CD4-positive, alpha-beta T cell treated with Interleukin-2 at 100 ng/mL for 4 hours (primary cell): ENCODE results near the gene KCNJ5.

Experiments
- DNase-seq: peaks from one replicate; pipeline ENCODE4 v3.0.0-alpha.2; 2020; ENCODE audit warnings: low spot score

The KCNJ5 gene

GRCh38 chr11:128933481-128934178 is 42.5 kb downstream of the KCNJ5 start:
- no peak for DNase-seq

DNA sequence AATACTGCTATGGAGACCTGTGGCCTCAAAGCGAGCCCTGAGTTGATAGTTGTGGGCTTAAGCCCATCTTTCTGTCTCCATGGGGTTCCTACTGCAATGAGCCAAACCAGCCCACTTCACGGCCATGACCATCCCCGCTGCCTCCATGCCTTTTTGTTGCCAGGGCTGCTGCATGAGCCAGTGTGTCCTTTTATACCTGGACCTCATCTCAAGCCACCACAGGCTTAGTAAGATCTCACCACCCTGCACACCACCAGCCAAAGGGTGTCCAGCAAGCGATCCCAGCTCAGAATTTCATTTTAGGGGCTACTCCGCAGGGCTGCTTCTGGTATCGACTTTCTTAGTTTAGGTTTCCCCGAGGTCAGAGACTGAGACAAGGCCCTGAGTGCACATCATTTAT is 43.2 kb downstream of the KCNJ5 start:
- no peak for DNase-seq

DNA sequence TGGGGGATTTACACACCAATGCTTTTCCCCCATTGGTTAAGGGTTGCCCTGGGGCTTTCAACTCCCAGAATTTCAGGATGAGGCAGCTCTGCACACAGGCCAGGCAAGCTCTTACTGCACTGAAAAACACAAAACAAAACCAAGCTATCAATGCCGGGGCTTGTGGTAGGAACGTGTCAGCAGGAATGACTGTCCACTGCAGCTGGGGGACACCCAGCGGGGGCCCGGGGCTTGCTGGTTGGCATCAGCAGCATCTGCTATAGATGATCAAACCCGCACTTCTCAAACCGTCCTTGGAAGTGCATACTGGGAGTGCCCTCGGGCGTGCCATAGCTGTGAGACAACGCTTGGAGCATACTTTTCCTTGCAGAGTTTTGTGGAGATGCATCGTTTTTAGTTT is 43.8 kb downstream of the KCNJ5 start:
- DNase-seq = no peak

GRCh38 chr11:128936606-128937251 is 45.6 kb downstream of the KCNJ5 start:
- no peak for DNase-seq

GRCh38 chr11:128937480-128937879 is 46.3 kb downstream of the KCNJ5 start:
- no peak for DNase-seq

DNA sequence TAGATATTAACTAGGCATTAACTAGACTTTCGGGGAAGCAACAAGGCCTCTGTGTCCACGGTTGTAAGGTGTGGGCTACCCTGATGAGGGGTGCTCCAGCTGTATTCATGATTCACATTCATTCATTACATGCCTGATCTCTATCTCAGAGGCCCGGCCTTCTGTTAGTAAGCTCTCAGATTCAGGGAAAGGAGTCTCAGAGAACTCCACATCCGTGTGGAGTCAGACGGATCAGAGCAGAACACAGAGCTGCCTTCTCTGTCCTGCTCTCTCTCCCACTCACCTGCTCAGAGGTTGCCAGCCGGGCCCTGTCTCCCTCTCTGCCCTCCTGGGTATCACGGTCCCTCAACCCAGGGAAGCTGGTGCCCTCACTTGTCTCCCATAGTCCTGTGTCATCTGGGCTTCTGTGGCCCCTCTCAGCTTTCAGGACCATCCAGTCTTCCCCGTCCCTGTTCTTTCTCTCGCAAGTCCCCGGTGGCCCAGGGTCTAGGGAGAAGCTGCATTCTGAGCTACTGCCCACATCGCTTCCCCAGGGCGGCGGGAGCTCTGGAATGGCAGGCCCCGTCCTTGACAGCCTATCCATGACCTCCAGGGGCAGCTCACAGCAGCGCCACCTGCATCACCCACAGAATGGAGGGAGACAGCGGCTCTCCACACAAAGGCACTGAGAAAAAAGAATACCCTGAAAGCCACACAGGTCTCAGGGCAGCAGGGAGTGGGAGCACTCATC is 47.2 kb downstream of the KCNJ5 start:
- no peak for DNase-seq

DNA sequence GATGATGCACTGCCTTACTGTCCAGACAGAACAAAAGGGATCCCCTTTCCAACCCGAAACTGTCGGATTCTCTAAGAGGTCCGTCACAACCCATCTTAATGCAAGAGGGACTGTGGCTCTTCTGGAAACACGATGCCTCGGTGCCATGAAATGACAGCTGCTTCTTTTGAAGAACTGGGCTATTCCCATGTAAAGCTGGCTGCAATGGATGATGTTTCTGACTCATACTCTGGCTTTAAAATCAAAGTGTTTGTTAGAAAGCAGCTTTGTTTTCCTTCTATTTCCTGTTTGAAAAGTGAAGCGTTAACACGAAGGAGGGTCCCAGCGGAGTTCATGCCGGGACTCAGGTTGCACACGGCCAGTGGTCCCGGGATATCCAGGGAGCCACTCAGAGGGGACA is 48.4 kb downstream of the KCNJ5 start:
- DNase-seq = no peak

GRCh38 chr11:128940156-128940555 is 49.0 kb downstream of the KCNJ5 start:
- no peak for DNase-seq

- no peak for DNase-seq
Measured at GRCh38 chr11:128940603-128941002, 49.4 kb downstream of the KCNJ5 start.

- no peak for DNase-seq
Measured at GRCh38 chr11:128941110-128941509, 50.0 kb downstream of the KCNJ5 start.

DNA sequence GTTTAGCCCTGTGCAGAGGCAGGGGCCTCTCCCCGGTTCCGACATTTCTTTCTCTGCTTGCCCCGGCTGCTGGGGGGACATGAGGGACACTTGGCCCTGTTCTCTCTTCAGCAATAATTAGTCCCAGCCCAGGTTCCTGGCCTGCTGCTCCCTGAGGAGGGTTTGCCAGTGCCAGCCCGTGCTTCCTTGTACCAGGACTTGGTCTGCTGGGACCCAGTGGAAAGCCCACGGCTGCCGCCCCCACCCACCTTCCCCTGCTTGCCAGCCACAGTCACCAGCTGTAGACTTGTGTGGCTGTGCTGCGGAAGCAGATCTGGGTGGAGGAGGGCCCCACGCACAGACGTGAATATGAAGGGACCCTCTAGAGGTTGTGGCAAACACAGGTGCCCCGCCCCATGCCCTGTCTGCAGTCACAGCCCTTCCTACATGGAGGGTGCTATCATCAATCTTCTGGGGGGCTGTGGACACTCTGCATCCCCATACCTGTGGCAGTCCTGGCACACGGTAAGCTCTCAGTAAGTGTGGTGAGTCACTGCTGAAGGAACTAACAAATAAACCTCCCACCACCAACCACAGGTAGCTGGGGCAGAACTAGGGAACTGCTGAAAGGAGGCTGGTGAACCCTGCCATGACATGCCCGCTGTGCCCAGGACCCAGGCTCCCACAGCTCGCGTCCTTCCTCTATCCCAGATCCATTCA is 50.6 kb downstream of the KCNJ5 start:
- DNase-seq = no peak

DNA sequence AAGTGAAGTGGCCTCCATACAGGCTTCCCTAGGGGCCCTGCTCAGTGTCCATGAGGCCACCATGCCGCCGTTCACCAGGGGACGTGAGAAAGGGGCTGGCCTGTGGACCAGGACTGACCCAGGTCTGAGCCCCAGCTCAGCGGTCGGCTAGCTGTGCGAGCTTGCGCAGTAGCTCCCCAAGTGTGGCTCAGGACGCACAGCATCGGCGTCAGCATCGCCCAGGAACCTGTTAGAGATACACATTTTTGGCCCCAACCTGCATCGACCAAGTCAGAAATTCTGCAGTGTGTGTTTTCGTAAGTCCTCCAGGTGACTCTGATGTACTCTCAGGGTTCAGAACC is 51.1 kb downstream of the KCNJ5 start:
- DNase-seq = no peak

DNA sequence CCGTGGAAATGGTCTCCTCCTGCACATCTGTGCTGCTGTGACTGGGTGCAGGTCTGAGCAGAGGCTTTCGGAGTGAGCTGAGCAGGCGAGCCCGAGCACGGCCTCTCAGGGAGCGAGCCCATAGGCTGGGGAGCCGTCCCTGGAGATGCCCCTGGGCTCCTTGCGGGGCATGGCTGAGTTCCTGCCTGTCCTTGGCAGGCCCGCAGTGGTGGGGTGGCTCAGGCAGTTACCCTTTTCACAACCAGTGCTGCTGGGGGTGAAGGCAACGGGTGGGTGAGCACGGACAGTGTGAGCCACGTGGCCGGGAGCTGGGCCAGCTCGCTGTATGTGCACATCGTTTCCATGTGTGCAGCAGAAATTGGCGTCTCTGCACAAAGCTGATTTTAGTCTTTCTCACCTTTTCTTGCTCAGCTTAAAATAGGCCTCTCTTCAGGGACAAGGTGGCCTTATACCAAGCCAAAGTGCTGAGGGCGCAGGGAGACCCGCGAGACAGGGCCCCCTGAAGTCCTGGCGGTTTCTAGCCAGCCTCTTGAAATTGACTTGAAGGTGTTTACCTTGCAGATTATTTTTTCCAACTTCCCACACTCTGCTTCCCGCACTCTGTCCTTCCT is 51.8 kb downstream of the KCNJ5 start, which contains the start of gene TP53AIP1:
TP53AIP1 (minus strand) TSS at position 55 of the 611 bp plus-strand sequence. CDS start 5,053 bp downstream, outside the sequence.
- DNase-seq = no peak

DNA sequence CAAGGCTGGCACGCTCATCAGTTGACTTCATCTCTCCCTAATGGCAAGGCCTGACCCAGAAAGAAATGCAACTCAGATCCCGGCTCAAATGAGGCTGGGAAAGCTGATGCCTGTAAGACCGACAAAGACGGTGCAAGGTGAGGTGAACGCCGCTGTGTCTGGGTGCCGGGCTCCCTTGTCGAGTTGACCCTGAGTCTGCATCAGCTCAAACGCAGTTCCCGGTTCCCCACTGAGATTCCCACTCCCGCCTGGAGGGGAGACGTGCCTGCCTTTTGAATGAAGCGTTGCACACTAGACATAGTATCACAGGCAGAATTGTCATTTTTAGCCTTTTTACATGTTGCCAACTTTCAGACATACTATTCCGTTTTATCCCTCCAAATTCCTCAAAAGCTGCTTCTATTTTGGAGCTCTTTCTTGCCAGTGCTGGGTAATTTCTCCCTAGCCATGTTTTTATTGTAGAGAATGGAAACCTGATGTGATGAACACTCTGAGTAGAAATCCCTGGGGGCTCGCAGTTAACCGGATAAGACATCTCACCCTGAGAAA is 52.3 kb downstream of the KCNJ5 start:
- no peak for DNase-seq

- no peak for DNase-seq
Measured at GRCh38 chr11:128946648-128947047, 55.5 kb downstream of the KCNJ5 start.

- no peak for DNase-seq
Measured at GRCh38 chr11:128947773-128948172, 56.6 kb downstream of the KCNJ5 start.

- DNase-seq = no peak
Measured at GRCh38 chr11:128948583-128948982, 57.4 kb downstream of the KCNJ5 start.

DNA sequence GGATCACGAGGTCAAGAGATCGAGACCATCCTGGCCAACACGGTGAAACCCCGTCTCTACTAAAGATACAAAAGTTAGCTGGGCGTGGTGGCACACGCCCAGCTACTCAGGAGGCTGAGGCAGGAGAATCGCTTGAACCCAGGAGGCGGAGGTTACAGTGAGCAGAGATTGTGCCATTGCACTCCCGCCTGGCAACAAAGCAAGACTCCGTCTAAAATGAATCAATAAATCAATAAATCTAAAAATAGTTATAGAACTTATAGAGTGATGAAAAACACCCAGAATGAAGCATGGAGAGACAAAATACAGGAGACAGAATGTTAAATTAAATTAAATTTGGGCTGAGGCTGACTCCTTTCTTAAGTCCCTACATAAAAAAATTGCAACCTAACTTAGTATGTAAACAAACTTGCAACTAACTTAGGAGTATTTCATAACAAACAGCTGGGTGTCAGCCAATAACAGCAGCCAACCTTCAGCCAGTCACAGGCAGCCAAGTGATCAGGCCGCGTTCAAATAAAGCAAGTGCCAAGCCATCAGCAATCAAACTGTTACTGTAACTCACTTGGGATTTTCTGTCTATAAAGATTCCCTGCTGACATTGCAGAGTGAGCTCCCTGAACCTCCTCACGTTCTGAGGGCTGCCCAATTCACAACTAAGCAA is 58.8 kb downstream of the KCNJ5 start:
- no peak for DNase-seq

GRCh38 chr11:128953151-128953550 is 62.0 kb downstream of the KCNJ5 start:
- no peak for DNase-seq

DNA sequence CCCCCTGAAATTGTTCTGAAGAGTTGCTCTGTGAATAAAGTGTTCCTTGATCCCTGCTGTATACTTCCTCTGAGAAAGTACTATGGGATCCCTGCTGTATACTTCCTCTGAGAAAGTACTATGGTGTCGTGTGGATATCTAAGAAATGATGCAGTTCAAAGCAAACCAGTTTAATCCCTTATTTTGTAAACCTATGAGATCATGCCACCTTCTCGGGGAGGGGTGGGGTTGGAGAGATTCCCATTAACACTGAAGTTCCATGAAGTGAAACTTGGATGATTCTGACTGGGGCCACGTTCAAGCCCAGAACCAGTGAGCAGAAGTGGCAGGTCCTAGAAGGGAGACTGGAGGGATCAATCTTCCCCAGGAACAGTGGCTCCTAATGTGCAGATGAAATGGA is 64.5 kb downstream of the KCNJ5 start:
- no peak for DNase-seq
